Stimulated activated CD8-positive, alpha-beta memory T cell treated with anti-CD3 and anti-CD28 coated beads, Interleukin-4, amount 100 ng/mL, for 4 hours (primary cell): ENCODE data around the gene GDAP2.

Experiments
- DNase-seq, 2 donors: peaks; one replicate each; pipeline ENCODE4 v3.0.0-alpha.2; 2020; ENCODE audit warnings: low read depth in 2 of 2, low spot score in 1 of 2

GDAP2 gene

GRCh38 chr1:117842408-117843170, 86.8 kb downstream of the GDAP2 start:
- no peak for DNase-seq

DNA sequence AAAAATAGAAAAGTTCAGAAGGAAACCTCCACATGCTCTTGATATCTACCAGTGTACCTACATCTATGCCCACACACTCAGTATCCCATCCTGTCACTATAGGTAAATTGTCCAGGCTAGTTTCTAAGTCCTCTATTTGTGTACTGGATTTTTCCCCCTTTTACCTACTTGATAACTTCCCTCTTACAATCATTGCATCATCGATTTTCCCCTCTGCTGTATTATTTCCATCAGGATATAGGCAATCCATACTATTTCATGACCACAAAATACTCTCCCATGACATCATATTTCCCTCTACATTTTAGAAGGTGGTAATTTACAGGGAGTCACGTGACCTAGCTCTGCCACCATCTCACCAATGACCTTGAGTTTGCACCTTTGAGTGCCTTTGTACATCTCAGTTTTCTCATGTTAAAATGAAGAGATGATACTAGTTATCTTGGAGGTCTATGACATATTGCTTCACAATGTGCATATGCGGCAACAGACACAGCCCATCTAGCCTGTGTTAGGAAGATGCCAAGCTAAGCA, 88.2 kb downstream of the GDAP2 start:
- no peak for DNase-seq

GRCh38 chr1:117838911-117839310, 90.5 kb downstream of the GDAP2 start:
- no peak for DNase-seq

GRCh38 chr1:117836069-117836468, 93.4 kb downstream of the GDAP2 start:
- DNase-seq, result no peak

DNA sequence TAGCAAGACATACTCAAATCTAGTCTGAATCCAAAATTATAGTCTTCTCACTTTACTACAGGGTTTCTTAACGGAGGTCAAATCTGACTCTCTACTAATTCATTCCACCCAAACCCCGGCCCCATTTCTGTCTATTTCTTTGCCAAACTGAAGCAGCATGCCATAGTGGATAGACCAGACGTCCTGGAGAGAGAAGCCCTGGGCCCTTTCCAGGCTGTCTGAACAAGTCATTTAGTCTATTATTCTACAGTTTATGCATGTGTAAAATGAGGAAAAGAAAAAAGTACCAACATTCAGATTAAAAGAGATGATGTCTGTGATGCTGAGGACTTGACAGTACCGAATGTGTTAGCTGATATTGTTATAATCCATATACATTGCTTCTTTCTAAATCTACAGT, 95.0 kb downstream of the GDAP2 start:
- DNase-seq, result no peak

GRCh38 chr1:117832453-117832852, 97.0 kb downstream of the GDAP2 start:
- no peak for DNase-seq

DNA sequence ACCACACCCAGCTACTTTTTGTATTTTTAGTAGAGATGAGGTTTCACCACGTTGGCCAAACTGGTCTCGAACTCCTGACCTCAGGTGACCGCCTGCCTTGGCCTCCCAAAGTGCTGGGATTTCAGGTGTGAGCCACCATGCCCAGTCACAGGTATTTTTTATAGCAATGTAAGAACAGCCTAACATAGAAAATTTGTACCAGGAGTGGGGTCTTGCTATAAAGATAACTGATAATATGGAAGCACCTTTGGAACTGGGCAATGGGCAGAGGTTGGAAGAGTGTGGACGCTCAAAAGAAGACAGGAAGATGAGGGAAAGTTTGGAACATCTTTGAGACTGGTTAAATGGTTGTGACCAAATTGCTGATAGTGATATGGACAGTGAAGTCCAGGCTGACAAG, 99.2 kb downstream of the GDAP2 start:
- no peak for DNase-seq

DNA sequence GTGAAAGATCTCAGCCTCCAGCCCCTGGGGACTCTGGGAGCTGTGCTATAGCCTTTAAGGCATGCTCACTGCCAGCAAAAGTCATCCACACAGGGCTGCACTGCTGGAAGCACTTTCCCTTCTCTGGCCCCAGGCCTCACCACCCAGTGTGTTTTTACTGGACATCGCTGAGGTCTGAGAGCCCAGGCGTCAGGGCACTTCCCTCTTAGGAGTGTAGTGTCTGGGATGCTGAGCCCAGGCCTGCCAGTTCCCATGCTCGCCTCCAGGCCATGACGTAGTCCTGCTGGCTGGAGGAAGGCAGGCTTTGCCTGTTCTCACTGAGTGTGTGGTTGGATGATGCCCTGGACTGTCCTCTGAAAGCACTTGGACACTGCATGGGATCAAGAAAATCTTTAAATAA, 101.2 kb downstream of the GDAP2 start:
- no peak for DNase-seq

- no peak for DNase-seq
Measured at GRCh38 chr1:117826540-117827078, 102.8 kb downstream of the GDAP2 start.

DNA sequence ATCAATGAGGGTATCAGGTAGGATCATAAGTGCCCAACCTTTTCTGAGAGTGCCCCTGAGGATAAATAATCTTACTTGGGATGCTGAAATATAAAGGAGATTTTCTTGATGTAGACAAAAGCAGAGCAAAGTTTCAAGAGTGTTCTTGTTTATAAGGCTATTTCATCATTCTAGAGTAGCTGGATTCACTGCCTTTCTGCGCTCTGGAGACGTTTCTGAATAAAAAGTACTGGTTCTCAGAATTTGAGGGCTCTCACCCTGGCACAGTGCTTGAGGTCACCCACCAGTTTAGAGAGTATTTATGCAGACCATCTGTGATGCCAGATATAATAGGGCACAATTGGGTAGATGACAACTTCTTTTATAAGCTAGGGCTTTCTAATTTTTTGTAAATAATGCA, 103.3 kb downstream of the GDAP2 start:
- no peak for DNase-seq

DNA sequence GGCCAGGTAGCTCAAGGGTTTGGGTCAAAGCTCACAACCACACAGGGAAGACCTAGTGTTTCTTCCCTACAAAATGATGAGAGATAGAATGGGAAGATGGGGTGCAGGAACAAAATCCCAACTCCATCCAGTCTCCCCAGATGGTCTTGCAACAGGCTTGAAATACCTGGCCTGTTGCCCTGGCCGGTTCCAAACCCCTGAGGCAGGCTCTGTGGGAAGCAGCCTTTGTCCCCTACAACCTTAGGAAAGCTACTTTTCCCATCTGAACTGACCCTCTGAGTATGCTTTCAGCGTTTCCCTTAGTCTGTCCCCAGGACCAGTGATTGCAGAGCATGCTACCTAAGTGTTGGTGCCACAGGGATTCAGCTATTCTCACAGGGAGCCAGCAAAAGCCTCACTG, 104.0 kb downstream of the GDAP2 start:
- no peak for DNase-seq

GRCh38 chr1:117824616-117825015, 104.8 kb downstream of the GDAP2 start:
- no peak for DNase-seq

- no peak for DNase-seq
Measured at GRCh38 chr1:117821774-117822482, 107.5 kb downstream of the GDAP2 start.

DNA sequence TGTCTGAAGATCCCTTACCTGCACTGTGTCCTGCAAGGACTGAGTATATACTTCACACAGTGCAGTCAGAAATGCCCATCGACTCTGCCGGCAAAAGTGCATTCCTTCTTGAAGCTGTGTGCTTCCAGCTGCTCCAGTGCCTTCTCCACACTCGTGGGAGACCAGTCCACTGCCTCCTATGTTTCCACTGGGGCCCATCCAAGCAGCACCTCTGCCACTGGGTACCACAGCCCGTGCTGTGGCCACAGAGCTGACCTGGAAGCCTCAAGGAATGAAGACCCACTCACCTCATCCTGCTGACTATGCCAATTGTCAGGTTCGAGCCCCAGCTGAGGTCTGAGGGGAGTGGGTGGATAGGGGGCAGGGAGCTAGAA, 108.1 kb downstream of the GDAP2 start:
- no peak for DNase-seq

- no peak for DNase-seq
Measured at GRCh38 chr1:117820694-117821381, 108.6 kb downstream of the GDAP2 start.

- DNase-seq, result no peak
Measured at GRCh38 chr1:117820096-117820495, 109.3 kb downstream of the GDAP2 start.

DNA sequence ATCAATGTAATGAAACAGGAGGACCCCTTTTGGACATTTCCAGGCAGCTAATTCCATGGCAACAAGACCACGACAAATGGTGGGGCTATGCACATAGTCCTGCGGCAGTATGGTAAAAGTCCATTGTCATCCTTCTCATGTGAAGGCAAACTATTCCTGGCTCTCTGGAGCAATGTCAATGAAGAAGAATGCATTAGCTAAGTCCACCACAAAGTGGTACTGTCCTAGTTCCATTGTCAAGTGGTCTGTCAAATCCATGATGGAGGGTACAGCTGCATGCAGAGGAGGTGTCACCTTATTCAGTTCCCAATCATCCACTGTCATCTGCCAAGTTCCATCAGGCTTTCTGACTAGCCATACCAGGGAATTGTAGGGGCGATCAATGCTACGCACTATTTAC, 110.1 kb downstream of the GDAP2 start:
- DNase-seq, result no peak

DNA sequence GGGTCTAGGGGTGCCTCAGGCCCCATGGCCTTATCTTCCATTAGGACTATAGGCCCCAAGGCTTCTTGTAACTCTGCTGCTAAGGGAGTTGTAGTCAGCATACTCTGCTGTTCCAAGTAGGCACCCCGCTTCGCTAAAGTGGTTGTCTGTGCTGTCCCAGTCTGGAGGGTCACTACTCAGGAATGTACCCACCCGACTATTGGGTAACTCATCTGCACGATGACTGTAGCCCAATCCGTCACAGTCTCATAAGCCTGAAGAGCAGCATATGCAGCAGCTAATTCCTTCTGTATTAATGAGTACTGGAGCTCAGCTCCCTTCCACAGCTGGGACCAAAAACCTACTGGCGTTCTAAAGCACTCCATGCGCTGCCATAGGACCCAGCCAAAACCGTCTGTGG, 111.0 kb downstream of the GDAP2 start:
- DNase-seq, result no peak

DNA sequence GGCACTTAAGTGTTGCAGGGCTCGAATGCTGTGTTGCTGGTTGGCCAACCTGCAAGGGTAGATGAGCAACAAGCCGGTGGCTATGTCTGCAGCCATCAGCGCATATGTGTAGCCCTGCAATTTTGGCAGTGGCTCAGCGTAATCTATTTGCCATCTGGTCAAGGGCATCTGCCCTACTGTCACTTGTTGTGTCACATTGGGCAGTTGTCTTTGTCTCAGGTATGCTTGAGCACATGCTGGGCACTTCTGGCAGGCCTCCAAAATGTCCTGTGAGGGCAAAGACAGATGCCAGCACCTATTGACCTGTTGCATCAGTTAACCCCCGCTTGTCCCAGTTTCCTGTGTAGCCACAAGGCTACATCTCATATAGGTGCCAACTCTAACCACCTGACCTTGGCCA, 111.8 kb downstream of the GDAP2 start:
- no peak for DNase-seq

- no peak for DNase-seq
Measured at GRCh38 chr1:117815926-117816325, 113.5 kb downstream of the GDAP2 start.

GRCh38 chr1:117814856-117815797, 114.3 kb downstream of the GDAP2 start:
- DNase-seq, result no peak
